Smooth muscle cell (in vitro differentiated cells): ENCODE measurements around the gene ARIH2. TPM values are rescaled to one million over a fixed set of nuclear protein-coding genes. Genes with fewer than 3 reads are reported as not detected.

Experiments
- DNase-seq: peaks from one replicate; lab custom pipeline; 2025; ENCODE audit not compliant: unreplicated experiment; lab: John Stamatoyannopoulos, UW
- H2AFZ ChIP-seq: fragments of 200-600 bp; sonication (generic); 2 replicates; pipeline ENCODE4 v1.6.0; 2016; ENCODE audit warnings: antibody characterized with exemption, low read depth, mild to moderate bottlenecking
- H3F3A ChIP-seq: fragments of 200-600 bp; sonication (generic); 2 replicates; pipeline ENCODE4 v1.6.0; 2017; ENCODE audit warnings: antibody characterized with exemption, low read depth
- H3K27ac ChIP-seq: fragments of 200-600 bp; sonication (generic); 2 replicates; pipeline ENCODE4 v1.5.1; 2016; ENCODE audit warnings: low read depth, mild to moderate bottlenecking
- H3K27me3 ChIP-seq: fragments of 200-600 bp; sonication (generic); 2 replicates; pipeline ENCODE4 v1.6.1; 2016; ENCODE audit warnings: low read depth, mild to moderate bottlenecking
- H3K36me3 ChIP-seq: fragments of 200-600 bp; sonication (generic); 2 replicates; pipeline ENCODE4 v1.5.1; 2016; ENCODE audit warnings: low read depth
- H3K4me1 ChIP-seq: fragments of 200-600 bp; sonication (generic); 2 replicates; pipeline ENCODE4 v1.5.1; 2016; ENCODE audit warnings: low read depth
- H3K4me2 ChIP-seq: fragments of 200-600 bp; sonication (generic); 2 replicates; pipeline ENCODE4 v1.6.0; 2016; ENCODE audit warnings: mild to moderate bottlenecking
- H3K4me3 ChIP-seq: fragments of 200-600 bp; sonication (generic); 2 replicates; pipeline ENCODE4 v1.5.1; 2016; ENCODE audit warnings: mild to moderate bottlenecking
- H3K79me2 ChIP-seq: fragments of 200-600 bp; sonication (generic); 2 replicates; pipeline ENCODE4 v1.6.0; 2016; ENCODE audit warnings: low read depth, mild to moderate bottlenecking
- H3K9ac ChIP-seq: fragments of 200-600 bp; sonication (generic); 2 replicates; pipeline ENCODE4 v1.6.0; 2016; ENCODE audit warnings: low read depth
- H3K9me3 ChIP-seq: fragments of 200-600 bp; sonication (generic); replicated peaks from 2 replicates; pipeline ENCODE4 v1.5.1; 2016; ENCODE audit warnings: low read depth
- H4K20me1 ChIP-seq: fragments of 200-600 bp; sonication (generic); 2 replicates; pipeline ENCODE4 v1.6.0; 2016; ENCODE audit warnings: low read depth
- WGBS: methylation state at CpG from one replicate; pipeline ENCODE4 v1.1.7; 2016; ENCODE audit warnings: low lambda C conversion rate; 5-methylcytosine and 5-hydroxymethylcytosine counted together
- polyA plus RNA-seq: library from polyadenylated mRNA; unstranded; fragments of >200 nt; fragmentation: Nextera tagmentation; extraction: Ambion mirVana; gene quantifications from 2 replicates; pipeline ENCODE4 v1.2.1, GENCODE V29; 2016
- total RNA-seq: library from RNA; depleted of rRNA; stranded (reverse); fragments of >200 nt; gene quantifications from 2 replicates; pipeline ENCODE4 v1.2.3, GENCODE V29; 2014
- TF ChIP-seq, protein P1 (sequence below): fragments of 200-600 bp; sonication (generic); IDR thresholded peaks from 2 replicates; pipeline ENCODE4 v1.5.1; 2017; ENCODE audit warnings: borderline replicate concordance, mild to moderate bottlenecking, antibody characterized with exemption; ENCODE audit not compliant: insufficient read depth, poor library complexity, severe bottlenecking

ARIH2 gene
- total and polyA plus RNA-seq, 2 experiments from 2014 or later = 39.7 to 43.6 TPM

DNA sequence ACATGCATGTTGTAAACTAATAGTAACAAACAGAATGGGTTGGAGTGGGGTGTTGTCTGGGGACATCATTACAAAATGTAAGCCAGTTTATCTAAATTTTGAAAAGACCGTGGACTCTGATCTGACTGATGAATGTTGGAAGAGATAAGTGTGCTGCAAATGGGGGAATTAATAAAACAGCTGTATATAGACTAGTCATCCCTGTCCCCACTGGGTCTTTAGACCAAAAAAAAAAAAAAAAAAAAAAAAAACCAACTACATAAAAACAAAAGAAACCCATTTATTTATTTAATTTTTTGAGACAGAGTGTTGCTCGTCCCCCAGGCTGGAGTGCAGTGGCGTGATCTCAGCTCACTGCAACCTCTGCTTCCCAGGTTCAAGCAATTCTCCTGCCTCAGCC lies 20.0 kb downstream of the ARIH2 start:
- WGBS = 91% methylated on average over 3 of the region's 3 CpGs

DNA sequence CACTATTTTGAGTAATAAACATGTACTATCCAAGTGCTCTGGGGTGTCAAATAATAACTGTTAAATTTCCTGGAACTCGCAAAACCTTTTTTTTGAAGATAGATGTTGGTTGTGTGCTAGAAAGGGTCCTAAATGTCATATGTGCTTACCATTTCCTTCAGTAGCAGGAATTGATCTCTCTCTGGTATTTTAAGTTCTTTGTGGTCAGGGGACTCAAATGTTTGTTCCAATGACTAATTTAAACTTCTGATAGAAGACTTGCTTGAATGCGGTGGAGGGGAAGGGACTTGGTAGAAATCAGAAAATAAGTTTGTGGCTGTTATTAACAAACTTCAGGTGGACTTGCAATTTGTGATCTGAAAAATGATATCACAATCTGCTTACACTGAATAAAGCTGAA lies 26.8 kb downstream of the ARIH2 start:
- no peak overlapping the region for H3K4me2 ChIP-seq
- no peaks in the 10 kb centered on the region for H3K27me3 ChIP-seq
- H3K9ac ChIP-seq = no peak overlapping the region
- WGBS = 77% methylated on average over 2 of the region's 2 CpGs
- no peaks in the 10 kb centered on the region for H3K4me1 ChIP-seq
- H3K27ac ChIP-seq = no peak overlapping the region
- H4K20me1 ChIP-seq = peaks cover 64% of the 10 kb centered on the region
- TF ChIP-seq, protein P1, sequence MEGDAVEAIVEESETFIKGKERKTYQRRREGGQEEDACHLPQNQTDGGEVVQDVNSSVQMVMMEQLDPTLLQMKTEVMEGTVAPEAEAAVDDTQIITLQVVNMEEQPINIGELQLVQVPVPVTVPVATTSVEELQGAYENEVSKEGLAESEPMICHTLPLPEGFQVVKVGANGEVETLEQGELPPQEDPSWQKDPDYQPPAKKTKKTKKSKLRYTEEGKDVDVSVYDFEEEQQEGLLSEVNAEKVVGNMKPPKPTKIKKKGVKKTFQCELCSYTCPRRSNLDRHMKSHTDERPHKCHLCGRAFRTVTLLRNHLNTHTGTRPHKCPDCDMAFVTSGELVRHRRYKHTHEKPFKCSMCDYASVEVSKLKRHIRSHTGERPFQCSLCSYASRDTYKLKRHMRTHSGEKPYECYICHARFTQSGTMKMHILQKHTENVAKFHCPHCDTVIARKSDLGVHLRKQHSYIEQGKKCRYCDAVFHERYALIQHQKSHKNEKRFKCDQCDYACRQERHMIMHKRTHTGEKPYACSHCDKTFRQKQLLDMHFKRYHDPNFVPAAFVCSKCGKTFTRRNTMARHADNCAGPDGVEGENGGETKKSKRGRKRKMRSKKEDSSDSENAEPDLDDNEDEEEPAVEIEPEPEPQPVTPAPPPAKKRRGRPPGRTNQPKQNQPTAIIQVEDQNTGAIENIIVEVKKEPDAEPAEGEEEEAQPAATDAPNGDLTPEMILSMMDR = no peak
- no peaks in the 10 kb centered on the region for H3F3A ChIP-seq
- peaks cover 53% of the 10 kb centered on the region for H3K79me2 ChIP-seq
- H3K9me3 ChIP-seq = no peaks in the 10 kb centered on the region
- H2AFZ ChIP-seq = no peak overlapping the region
- DNase-seq = no peak
- H3K36me3 ChIP-seq = no peaks in the 10 kb centered on the region
- H3K4me3 ChIP-seq = no peak overlapping the region

More for the DNA sequence above, 20.0 kb downstream of the ARIH2 start:
- Histone ChIP-seq H3F3A (no peaks in the 10 kb centered on the region), H3K27me3 (no peaks in the 10 kb centered on the region), H3K79me2 (peaks cover 63% of the 10 kb centered on the region), H4K20me1 (peaks cover 67% of the 10 kb centered on the region), H3K27ac (no peak overlapping the region), H3K4me1 (no peaks in the 10 kb centered on the region), H3K9me3 (no peaks in the 10 kb centered on the region), H3K4me2 (no peak overlapping the region), H3K9ac (no peak overlapping the region), H2AFZ (no peak overlapping the region), H3K36me3 (peaks cover 5% of the 10 kb centered on the region), H3K4me3 (no peak overlapping the region)
- TF ChIP-seq, protein P1 = no peak
- DNase-seq = no peak

DNA sequence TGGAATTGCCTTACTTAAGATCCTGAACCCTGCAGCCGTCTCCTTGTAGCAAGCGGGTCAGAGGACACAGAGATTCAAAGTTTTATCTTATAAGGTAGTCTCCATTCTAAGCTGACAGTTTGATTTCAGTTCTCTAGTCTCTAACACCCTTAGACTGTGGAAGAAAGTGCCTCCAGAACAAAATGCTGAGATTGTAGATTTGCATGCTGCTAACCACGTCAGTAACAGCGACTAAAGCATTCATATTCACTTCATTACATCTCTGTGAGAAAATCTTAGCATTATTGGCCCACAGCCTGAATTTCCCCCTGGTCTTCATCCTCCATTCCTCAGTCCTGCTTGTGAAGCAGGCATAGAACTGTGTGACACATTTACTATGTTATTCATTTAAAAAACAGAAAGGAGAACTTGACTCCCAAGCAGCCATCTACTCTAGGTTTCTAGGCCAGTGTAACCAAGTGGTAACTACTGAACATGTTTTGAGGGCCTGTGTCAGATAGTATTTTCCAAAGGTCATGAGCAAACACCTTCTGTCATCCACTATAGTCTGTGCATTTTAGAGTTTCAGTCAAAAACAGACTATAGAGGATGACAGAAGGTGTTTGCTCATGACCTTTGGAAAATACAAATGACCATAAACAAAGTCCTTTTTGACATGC lies 27.4 kb downstream of the ARIH2 start:
- Histone ChIP-seq H3K79me2 (peaks cover 57% of the 10 kb centered on the region), H3K4me2 (no peak overlapping the region), H3K36me3 (no peaks in the 10 kb centered on the region), H3K9ac (no peak overlapping the region), H3K27ac (no peak overlapping the region), H3K9me3 (no peaks in the 10 kb centered on the region), H2AFZ (no peak overlapping the region), H4K20me1 (peaks cover 65% of the 10 kb centered on the region), H3F3A (no peaks in the 10 kb centered on the region), H3K4me3 (no peak overlapping the region), H3K4me1 (no peaks in the 10 kb centered on the region), H3K27me3 (no peaks in the 10 kb centered on the region)
- TF ChIP-seq, protein P1 = no peak
- DNase-seq = no peak
- WGBS = 82% methylated on average over 4 of the region's 4 CpGs

DNA sequence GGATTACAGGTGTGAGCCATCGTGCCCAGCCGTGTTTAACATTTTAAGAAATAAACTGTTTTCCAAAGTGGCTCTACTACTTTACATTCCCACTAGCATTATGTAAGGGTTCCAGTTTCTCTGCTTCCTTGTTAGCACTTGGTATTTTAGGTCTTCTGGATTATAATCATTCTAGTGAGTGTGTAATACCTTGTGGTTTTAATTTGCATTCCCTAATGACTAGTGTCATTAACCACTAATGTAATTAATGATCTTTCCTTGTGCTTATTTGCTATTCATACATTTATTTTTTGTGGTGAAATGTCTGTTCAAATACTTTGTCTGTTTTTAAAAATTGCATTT lies 30.7 kb downstream of the ARIH2 start:
- H3K27ac ChIP-seq = peak overlapping the region; percentile 16
- WGBS = 83% methylated on average over 2 of the region's 2 CpGs
- H3K4me3 ChIP-seq = no peak overlapping the region
- H3F3A ChIP-seq = no peaks in the 10 kb centered on the region
- TF ChIP-seq, protein P1 = no peak
- peaks cover 80% of the 10 kb centered on the region for H4K20me1 ChIP-seq
- peaks cover 66% of the 10 kb centered on the region for H3K79me2 ChIP-seq
- DNase-seq = no peak
- H3K4me1 ChIP-seq = no peaks in the 10 kb centered on the region
- no peaks in the 10 kb centered on the region for H3K36me3 ChIP-seq
- no peak overlapping the region for H2AFZ ChIP-seq
- no peaks in the 10 kb centered on the region for H3K9me3 ChIP-seq
- H3K9ac ChIP-seq = no peak overlapping the region
- H3K4me2 ChIP-seq = peak overlapping the region; percentile 48
- no peaks in the 10 kb centered on the region for H3K27me3 ChIP-seq
